Suppressor macrophage treated with lipopolysaccharide for 1 hour (primary cell): ENCODE data around the gene ULBP1.
"Not testable (repeated sequence)": the region's sequence is repeated elsewhere in the genome, so short reads cannot be mapped to it uniquely, and the experiment has no call there.

ENCODE experiments used
- DNase-seq, 3 donors: peaks; one replicate each; pipeline ENCODE4 v3.0.0-alpha.2; 2020 to 2022

Gene ULBP1

DNA sequence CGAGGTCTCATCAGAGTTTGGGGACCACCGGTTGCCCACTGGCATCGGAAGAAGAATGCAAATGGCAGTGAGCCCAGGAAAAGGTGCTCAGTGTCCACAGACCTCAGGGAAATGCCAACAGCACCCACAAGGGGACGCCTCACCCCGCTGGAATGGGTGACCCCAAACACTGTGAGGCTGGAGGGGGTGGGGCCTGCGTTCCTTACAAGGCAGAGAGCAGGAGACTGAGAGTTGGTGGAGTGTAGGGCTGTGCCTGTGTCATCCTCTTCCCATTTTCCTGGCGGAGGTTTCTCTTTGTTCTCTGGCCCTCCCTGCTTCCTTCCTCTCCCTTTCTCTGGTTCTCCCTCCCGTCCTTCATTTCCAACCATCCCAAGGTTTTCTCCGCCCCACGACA, 9.8 kb upstream of the ULBP1 start:
- not testable (repeated sequence) for DNase-seq

DNA sequence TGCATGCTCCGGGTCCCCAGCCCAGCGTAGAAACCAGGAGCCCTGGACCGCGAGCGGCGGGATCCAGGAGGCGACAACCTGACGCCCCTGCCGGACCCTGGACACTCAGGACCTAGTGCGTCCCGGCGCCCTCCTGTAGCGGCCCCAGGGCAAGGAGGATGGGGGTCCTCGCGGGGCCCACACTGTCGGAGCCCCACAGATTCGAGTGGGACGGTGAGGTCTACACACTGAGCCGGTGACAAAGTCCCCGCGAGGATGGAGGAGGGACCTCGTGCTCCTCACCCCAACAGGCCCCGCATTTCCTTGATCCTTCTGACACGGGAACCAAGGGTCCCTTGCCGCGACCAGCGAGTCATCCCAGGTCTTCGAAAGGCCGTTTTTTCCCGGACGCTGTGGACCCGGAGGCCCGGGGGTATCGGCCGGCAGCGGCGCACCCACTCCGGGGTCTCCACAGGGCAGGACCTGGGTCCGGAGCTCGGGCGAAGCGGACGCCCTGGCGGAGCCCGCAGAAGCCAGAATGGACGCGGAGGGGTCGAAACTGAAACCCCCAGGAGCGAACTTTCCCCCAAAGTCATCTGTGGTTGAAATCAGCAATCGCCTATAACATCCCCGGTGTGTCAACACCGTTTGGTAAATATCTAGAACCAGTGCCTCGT, 9.3 kb upstream of the ULBP1 start:
- not testable (repeated sequence) for DNase-seq

DNA sequence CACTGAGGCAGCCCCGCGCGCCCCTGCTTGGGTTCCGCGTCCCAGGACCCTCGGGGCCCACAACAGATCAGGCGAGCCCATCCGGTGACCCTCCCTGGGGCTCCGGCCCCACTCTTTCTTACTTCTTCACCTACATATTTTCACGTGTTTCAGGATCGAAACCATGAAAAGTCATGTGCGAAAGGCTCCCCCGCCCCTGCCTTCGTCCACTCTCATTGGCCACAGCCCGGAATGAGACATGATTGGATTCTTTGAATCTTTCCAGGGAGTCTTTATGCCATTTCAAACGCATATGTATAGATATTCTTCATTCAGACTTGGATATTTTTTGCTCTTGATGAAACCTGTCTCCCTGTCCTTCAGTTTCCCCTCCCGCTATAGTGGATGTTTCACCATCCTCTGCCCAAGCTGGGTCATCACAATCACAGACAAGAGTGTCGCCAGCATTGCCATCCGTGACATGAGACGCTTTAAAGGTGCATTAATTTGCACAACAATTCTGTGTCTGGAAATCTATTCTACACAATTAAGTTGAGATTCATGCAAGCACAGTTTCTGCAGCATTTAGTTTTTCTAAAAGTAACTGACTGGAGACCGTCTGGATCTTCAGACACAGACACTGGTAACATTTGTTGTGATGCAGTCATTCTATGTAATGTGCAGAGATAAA, 8.6 kb upstream of the ULBP1 start:
- not testable (repeated sequence) for DNase-seq

DNA sequence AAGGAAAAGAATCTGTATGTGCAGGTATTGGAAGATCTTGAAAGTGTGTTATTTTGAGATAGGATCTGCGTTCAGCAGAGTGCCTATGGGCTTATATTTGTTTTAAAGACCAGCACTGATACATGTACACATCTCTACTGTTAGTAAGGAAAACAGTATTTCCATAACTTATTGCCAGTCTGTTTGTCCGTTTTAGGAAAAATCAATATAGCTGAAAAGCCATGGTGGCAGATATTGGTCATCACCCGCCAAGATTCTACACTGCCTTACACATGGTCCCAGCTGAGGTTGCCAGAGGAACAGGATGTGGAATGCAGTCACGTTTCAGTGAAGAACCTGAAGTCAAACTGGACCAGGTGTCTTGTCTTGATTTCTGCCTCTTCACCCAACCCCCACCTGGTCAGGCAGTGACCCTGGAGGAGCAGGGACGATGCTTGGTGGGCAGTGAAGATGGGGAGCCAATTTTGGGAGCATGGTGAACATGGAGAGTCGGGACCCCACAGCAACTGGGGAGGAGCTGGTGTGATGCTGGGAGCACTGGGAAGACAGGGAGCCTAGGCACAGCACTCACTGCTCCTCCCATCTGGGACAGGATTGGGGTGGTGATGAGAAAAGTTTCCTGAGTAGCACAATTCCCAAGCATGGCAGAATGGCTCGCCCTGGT, 8.0 kb upstream of the ULBP1 start:
- not testable (repeated sequence) for DNase-seq

DNA sequence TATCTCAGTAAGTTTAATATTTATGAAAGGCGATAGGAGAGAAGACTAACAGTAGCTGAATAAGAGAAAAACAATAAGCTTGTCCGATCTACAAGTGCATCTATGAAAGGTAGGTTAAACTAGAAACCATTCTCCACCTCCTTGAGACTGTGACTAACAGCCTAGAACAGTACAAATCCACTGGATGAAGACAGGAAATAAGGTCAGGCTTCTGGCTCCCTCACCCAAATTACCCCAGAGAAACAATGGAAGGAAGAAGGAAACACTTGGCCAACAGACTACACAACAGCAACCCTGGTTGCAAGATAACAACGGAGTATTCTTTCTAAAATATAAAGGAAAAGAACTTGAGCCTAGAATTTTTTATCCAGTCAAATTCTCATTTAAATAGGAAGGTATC, 5.6 kb upstream of the ULBP1 start:
- not testable (repeated sequence) for DNase-seq

DNA sequence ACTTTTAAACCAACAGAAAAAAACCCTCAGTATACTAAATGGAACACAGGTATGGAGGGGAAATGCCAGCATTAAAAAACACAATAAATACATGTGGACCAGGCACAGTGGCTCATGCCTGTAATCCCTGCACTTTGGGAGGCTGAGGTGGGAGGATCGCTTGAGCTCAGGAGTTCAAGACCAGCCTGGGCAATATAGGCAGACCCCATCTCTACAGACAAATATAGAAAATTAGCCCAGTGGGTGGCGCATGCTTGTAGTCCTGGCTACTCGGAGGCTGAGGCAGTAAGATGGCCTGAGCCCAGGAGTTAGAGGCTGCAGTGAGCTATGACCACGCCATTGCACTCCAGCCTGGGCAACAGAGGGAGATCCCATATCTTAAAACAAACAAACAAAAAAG, 3.9 kb upstream of the ULBP1 start:
- DNase-seq: not testable (repeated sequence)

DNA sequence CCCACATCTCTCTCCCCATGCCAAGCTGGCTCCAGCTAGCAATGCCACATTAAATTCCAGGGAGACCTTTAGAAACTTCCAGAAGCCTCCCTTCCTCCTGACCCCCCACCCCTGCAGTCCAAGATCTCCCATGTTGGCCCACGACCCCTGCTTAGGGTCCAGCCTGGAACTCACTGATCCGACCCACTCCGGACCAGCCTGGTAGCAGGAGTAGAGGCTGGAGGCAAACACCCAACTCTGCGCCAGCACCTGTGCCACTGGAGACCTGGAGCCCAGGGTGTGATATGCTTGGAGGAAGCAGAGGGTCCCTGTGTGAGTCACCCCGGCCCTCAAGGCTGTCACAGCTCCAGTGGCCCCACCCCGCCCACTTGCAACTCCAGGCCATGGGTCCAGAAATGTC, 3.3 kb upstream of the ULBP1 start:
- no peak for DNase-seq

DNA sequence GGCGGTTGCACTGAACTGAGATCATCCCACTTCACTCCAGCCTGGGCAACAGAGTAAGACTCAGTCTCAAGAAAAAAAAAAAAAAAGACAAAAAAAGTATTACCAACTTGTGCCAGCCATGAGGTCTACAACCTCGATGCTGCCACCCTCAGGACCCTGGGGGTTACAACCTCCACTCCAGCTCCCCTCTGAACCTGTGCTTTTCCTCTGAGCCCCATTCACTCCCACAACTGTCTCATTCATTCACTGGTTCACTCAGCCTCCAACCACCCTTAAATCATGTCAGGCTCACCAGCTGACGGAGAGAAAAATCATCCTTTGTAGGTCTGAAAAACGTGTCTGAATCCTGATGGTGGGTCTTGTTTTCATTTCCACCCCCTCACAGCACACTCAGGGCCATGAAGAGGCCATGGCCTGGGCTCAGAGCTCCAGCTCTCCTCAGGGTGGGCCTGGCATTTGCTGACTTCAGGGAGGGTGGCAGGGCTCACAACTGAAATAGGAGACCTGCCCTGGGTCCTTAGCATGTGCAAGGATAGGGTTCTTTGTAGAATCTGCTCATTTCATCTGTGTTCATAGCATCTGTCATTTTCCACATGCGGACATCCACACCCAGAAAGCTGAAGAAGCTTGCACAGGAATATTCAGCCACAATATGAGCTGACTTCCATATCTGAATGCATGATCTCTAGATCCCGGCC, 1.9 kb upstream of the ULBP1 start:
- DNase-seq: peak; percentile 18 to 28 (median 23)

DNA sequence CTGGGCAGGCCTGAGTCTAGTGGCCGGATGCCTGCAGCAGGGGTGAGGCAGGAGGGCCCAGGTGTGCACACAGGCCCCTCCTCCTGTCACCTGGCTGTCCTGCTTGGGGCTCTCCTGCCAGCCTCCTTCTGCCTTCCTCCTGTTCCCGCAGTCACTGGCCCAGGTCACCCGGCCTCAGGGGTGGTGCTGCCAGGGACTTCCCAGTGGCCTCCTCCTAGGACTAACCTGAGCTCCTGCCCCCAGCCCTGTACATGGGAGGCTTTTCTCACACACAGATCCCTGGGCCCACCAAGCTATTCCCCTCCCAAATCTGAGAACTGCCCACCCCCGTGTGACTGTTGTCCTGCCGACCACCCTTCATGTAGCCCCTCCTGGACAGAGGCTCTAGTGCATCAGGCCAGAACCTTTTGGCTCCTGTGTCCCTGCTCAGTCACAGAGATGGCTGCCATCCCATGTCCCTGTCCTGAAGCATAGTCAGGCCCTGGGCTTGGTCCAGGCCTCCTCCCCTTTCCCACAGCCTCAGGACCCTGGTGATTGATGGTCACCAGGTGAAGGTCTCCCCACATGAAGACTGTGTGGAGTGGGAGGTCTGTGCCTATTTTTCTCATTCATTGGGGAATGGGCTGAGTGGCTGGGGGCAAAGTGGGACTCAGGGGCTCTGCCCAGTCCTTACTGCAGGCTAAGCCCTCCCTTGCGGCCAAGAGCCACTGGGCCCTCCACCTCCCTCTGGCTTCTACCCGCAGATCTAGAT, 1.1 kb upstream of the ULBP1 start:
- no peak for DNase-seq

DNA sequence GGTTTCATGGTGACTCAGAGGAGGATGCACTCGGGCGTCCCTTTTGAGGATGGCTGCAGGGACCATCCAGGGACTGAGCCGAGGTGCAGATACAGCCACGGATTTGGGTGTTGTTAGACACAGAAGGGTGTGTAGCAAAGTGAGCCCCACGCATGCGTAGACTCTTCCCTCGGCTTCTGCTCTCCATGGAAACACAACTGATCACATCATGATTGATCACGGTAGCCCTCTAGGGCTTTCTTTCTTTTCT, 606 bp upstream of the ULBP1 start:
- no peak for DNase-seq

DNA sequence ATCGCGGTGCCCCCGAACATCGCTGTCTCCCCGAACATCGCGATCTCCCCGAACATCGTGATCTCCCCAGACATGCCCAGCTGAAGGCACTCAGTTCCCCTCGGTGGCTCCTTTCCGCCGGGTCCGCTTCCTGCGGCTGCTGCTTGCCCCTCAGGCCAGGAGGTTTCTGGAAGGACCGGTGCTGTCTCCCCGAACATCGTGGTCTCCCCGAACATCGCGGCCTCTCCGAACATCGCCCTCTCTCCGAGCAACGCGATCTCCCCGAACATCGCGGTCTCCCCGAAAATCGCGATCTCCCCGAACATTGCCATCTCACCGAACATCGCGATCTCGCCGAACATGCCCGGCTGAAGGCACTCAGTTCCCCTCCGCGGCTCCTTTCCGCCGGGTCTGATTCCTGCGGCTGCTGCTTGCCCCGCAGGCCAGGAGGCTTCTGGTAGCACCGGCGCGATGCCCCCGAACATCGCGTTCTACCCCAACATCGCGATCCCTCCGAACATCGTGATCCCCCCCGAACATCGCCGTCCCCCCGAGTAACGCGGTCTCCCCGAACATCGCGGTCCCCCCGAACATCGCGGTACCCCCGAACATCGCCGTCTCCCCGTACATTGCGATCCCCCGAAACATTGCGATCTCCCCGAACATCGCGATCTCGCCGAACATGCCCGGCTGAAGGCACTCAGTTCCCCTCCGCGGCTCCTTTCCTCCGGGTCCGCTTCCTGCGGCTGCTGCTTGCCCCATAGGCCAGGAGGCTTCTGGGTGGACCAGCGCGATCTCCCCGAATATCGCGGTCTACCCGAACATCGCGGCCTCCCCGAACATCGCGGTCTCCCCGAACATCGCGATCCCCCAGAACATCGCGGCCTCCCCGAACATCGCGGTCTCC, 808 bp downstream of the ULBP1 start:
- peak in 2 of 3 donors; percentile 17 to 38 for DNase-seq

DNA sequence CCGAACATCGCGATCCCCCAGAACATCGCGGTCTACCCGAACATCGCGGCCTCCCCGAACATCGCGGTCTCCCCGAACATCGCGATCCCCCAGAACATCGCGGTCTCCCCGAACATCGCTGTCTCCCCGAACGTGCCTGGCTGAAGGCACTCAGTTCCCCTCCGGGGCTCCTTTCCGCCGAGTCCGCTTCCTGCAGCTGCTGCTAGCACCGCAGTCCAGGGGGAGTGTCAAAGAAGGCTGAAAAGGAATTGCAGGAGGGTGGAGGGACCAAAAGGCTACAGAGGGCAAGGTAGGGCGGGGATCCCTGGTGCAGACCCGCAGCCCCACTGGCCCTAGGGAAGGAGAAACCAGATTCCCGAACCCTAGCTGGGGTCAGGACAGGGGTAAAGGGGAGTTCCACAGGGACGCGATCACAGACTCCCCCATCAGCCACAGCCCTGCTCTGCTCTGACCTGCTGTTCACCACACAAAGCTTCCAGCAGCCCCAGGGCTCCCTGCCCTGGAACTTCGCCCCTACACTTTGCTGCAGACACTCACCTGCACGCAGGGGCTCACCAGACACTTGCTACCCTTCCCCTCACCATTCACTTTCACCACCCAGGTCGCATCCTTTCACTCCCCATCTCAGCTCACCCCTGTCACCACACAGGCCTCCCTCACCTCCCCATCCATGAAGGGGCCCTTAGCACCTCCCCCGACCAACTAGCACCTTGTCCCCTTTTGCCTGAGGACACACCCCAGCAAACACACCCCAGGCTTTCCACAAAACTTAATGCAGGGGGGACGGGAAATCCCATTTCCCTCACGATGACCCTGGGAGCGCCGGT, 1.7 kb downstream of the ULBP1 start:
- DNase-seq: peak in 2 of 3 donors; percentile 42 to 55

DNA sequence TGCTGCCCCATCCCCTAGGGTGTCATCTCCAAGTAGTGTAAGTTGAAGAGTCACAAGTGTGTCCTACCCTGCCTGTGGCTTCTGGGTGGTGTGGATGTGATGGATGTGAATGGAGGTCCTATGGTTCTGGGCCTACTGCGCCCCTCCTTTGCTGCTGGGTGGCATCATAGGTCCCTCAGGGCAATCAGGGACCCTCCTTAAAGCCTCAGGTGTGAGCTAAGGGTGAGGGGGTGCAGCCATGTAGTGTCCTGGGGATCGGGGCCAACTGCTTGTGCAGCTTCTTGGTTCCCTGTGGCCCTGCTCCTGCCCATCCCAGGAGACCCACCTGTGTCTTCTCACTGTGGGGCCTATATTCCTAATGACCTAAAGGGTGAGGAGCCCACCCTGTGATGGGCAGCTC, 2.6 kb downstream of the ULBP1 start:
- not testable (repeated sequence) for DNase-seq

DNA sequence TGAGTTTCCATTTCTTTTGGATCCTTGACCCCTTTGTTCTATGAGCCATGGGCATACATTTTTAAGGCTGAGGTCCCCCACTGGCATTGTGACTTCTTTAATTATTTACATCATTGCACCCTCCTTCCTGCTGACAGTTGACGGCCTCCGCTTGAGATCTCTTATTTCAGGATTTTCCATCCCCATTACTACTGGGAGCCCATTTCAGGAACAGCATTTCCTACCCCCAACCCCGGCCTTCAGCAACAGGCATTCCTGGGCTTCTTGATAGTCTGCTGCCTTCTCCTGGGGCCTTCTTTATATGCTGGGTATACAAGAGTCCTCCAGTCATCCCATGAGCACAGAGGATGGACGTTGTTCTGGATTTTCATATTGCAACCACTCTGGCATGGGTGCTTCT, 3.8 kb downstream of the ULBP1 start:
- no peak for DNase-seq

DNA sequence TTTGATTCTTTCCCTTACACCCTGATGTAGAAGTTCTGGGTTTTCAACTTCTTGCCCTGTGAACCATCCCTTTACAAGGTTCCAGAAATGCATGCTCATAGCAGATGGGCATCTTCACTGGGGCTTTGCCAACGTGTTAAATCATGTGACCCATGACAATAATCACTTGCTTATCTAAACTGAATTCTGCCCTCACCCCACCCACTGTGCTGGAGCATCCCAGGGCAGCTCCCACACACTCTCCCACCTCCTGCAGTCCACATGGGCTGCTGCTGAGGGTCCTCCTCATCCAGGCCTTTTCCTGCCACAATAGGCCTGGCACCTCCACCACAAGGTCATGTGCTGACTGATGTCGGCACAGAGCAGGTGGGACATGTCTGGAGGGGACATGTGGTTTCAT, 4.3 kb downstream of the ULBP1 start:
- DNase-seq: not testable (repeated sequence)

DNA sequence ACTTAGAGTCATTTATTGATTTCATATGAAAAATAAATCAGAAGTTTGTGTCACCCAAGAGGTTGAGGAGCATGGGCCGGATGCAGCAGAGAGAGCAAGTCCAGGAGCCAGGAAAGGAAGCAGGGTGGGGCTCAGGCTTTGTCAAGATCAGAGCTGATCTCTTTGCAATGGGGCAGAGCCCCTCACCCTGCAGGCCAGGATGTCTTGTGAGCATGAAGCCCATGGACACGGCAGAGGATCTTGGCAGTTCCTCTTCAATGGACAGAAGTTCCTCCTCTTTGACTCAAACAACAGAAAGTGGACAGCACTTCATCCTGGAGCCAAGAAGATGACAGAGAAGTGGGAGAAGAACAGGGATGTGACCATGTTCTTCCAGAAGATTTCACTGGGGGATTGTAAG, 5.2 kb downstream of the ULBP1 start:
- peak in 1 of 3 donors; percentile 12 for DNase-seq

DNA sequence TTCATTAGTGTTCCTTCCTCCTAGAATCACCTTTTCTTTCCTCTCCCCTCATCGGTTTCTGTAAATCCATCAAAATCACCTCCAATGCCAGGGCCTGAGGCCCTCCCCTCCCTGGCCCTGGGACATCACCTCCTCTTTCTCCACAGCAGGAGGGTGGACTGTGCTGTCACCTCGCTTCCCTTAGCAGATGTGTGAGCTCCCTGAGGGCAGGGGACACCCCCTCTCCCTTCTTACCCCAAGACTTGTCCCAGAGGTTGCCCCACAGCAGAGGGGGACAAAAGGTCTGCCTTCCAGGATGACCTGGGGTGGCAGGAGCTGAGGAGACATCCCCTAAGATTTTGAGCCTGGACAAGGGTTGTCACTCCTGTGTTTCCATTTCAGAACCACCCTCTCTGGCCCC, 5.9 kb downstream of the ULBP1 start:
- DNase-seq: no peak

DNA sequence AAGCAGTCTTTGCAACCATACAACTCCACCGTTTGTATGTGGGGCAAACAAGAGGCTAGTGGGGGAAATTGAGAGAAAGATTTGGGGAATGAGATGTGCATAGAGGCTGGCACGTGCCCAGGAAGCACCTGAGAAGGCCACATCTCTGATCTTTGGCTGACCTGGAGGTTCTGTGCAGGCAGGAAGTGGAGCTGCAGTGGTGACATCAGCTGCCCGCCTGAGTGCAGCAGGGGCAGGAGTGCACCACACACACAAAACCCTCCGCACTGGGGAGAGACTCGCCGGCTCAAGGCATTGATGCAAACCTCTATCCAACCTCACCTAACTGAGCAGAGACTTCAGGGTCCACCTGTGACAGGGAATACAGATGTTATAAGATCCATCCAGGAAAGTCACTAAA, 10.7 kb downstream of the ULBP1 start:
- not testable (repeated sequence) for DNase-seq

DNA sequence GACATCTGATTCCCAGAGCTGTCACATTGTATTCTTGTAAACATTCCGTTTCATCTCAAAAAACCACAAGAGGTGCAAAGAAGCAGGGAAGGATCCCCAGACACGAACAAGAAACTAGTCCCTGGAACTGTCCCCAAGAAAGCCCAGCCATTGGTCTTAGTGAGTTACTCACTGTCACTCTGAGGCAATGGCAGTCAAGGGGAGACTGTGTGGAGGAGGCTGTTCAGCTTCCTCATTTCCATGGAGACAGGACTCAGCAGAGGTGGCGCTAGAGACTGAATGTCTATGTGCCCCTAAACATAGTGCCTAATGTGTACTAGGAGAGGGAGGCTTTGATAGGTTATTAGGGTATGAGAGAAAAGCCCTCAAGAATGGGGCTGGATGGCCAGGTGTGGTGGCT, 11.1 kb downstream of the ULBP1 start:
- DNase-seq: peak; percentile 75 to 76 (median 76)

DNA sequence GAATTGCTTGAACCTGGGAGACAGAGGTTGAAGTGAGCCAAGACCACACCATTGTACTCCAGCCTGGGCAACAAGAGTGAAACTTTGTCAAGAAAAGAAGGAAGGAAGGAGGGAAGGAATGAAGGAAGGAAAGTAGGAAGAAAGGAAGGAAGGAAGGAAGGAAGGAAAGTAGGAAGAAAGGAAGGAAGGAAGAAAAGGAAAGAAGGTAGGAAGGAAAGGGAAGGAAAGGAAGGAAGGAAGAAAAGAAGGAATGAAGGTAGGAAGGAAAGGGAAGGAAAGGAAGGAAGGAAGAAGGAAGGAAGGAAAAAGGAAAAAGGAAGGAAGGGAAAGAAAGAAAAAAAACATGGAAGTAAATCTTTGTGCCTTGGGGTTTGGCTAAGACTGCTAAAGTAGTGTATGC, 11.7 kb downstream of the ULBP1 start:
- no peak for DNase-seq

DNA sequence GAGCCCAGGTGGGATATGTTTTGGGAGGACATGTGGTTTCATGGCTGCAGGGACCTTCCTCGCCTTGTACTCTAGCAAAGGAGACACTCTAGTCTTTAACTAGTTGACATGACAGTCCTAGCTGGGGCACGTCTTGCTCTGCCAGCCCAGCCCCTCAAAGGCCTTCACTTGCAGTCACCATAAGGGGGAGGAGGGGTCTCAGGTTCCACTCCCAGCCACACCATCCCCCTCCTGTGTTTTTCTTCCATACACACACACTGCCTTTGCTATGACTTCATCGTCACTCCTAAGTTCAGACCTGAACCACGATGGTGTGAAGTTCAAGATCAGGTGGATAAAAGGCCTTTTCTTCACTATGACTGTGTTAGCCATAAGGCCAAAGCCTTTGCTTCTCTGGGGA, 13.5 kb downstream of the ULBP1 start:
- DNase-seq: no peak
